ENCODE measurements around the gene PRRC2A. TPM values are rescaled to one million over a fixed set of nuclear protein-coding genes. Genes with fewer than 3 reads are reported as not detected.
A peak's percentile ranks its signal among the peaks of the same experiment; 100 is the strongest.
"Not testable (repeated sequence)": the region's sequence is repeated elsewhere in the genome, so short reads cannot be mapped to it uniquely, and the experiment has no call there.

PRRC2A gene
- total RNA-seq, 1 experiment from 2014 or later, result 318 TPM

DNA sequence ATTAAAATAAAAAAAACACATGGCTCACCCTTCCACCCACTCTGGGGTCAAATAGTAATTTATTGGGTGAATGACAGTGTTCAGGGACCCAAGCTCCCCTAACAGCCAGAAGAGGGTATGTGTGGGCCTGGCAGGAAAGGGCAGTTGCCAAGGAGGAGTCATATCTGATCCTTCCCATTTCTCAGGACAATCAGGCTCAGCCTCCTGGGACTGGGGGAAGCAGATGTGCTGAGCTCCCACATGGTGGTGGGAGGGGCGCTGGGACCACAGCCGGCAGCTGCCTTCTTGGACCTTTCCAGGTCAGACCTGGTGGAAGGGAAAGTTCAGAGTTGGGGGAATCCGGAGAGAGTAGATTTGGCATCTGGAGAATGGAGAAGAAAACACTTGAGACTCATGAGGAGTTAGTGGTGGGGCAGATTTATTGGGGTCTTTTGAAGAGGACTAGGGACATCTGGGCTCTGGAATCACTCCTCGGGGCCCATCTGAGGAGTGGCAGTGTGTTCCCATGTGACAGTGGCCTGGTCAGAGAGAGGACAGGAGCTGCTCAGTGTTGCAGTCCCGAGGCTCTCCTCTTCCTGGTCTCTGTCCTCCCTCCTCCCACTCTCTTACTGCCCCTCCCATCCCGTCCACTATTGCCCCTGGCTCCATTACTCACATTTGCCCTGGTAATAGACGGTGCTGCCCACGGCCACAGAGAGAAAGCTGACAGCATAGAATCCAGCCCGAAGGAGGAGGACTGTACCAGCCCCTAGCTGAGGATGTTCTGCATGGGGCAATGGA lies 31.5 kb upstream of the PRRC2A start:
- H3K27ac ChIP-seq (ENCODE audit: low read length), result no peak overlapping the region
- no TSS peak for BruUV-seq (replicated peaks)
- no peaks in the 10 kb centered on the region for H3K9me3 ChIP-seq (ENCODE audit: control insufficient read depth, insufficient read depth, low read depth, low read length)
- ATAC-seq (0 out of 2 replicates have a peak, but pooled peaks have one; percentile 24), DNase-seq (ENCODE audit: low read depth, low spot score) (no peak)
- H3K4me3 ChIP-seq (ENCODE audit: low read depth in 2 of 2, low read length in 2 of 2), result no peak overlapping the region
- no peaks in the 10 kb centered on the region for H3K36me3 ChIP-seq (ENCODE audit: control insufficient read depth, insufficient read depth, low read length)
- TF ChIP-seq, protein P1, sequence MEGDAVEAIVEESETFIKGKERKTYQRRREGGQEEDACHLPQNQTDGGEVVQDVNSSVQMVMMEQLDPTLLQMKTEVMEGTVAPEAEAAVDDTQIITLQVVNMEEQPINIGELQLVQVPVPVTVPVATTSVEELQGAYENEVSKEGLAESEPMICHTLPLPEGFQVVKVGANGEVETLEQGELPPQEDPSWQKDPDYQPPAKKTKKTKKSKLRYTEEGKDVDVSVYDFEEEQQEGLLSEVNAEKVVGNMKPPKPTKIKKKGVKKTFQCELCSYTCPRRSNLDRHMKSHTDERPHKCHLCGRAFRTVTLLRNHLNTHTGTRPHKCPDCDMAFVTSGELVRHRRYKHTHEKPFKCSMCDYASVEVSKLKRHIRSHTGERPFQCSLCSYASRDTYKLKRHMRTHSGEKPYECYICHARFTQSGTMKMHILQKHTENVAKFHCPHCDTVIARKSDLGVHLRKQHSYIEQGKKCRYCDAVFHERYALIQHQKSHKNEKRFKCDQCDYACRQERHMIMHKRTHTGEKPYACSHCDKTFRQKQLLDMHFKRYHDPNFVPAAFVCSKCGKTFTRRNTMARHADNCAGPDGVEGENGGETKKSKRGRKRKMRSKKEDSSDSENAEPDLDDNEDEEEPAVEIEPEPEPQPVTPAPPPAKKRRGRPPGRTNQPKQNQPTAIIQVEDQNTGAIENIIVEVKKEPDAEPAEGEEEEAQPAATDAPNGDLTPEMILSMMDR (IDR thresholded peaks at IDR 0.05), result no peak
- TF ChIP-seq POLR2AphosphoS5 (IDR thresholded peaks at IDR 0.05; ENCODE audit: low read depth, low read length) (no peak), SIN3A (IDR thresholded peaks at IDR 0.05; ENCODE audit: borderline replicate concordance, insufficient read depth, low read depth, low read length) (no peak), TCF7L2 (IDR thresholded peaks at IDR 0.05; ENCODE audit: low read depth, low read length) (no peak)
- TF ChIP-seq, protein P2, sequence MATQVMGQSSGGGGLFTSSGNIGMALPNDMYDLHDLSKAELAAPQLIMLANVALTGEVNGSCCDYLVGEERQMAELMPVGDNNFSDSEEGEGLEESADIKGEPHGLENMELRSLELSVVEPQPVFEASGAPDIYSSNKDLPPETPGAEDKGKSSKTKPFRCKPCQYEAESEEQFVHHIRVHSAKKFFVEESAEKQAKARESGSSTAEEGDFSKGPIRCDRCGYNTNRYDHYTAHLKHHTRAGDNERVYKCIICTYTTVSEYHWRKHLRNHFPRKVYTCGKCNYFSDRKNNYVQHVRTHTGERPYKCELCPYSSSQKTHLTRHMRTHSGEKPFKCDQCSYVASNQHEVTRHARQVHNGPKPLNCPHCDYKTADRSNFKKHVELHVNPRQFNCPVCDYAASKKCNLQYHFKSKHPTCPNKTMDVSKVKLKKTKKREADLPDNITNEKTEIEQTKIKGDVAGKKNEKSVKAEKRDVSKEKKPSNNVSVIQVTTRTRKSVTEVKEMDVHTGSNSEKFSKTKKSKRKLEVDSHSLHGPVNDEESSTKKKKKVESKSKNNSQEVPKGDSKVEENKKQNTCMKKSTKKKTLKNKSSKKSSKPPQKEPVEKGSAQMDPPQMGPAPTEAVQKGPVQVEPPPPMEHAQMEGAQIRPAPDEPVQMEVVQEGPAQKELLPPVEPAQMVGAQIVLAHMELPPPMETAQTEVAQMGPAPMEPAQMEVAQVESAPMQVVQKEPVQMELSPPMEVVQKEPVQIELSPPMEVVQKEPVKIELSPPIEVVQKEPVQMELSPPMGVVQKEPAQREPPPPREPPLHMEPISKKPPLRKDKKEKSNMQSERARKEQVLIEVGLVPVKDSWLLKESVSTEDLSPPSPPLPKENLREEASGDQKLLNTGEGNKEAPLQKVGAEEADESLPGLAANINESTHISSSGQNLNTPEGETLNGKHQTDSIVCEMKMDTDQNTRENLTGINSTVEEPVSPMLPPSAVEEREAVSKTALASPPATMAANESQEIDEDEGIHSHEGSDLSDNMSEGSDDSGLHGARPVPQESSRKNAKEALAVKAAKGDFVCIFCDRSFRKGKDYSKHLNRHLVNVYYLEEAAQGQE (IDR thresholded peaks at IDR 0.05; ENCODE audit: insufficient read depth in 1 of 2, low read depth in 2 of 2, low read length in 1 of 2), result no peak
- intact Hi-C loops (cut with micrococcal nuclease; ENCODE audit: unreplicated experiment) (no loop called here), in situ Hi-C loops (cut with HindIII; ENCODE audit: low pct_unique_long_range_greater_than_20kb, low sequenced_read_pairs) (no loop called here)
- no peaks in the 10 kb centered on the region for H3K27me3 ChIP-seq (ENCODE audit: control insufficient read depth, insufficient read depth, low read length)
- CTCF ChIA-PET, result no interaction called here
- no peaks in the 10 kb centered on the region for H3K4me1 ChIP-seq (ENCODE audit: control insufficient read depth, insufficient read depth, low read length)
- POLR2A ChIA-PET, result no interaction called here

- ATAC-seq; H3K4me1 ChIP-seq (ENCODE audit: control insufficient read depth, insufficient read depth, low read length); in situ Hi-C loops (cut with HindIII; ENCODE audit: low pct_unique_long_range_greater_than_20kb, low sequenced_read_pairs); H3K36me3 ChIP-seq (ENCODE audit: control insufficient read depth, insufficient read depth, low read length); DNase-seq (ENCODE audit: low read depth, low spot score); H3K4me3 ChIP-seq (ENCODE audit: low read depth in 2 of 2, low read length in 2 of 2); intact Hi-C loops (cut with micrococcal nuclease; ENCODE audit: unreplicated experiment); H3K27ac ChIP-seq (ENCODE audit: low read length); H3K27me3 ChIP-seq (ENCODE audit: control insufficient read depth, insufficient read depth, low read length); H3K9me3 ChIP-seq (ENCODE audit: control insufficient read depth, insufficient read depth, low read depth, low read length); BruUV-seq (replicated peaks): not testable (repeated sequence)
- ChIA-PET POLR2A (interaction anchor here (0.6 kb wide), 2 partner anchors 18 to 43 kb away, joined by 4 to 8 read pairs; partner anchors contain the start of gene NFKBIL1), CTCF (interaction anchor here (0.9 kb wide), 1 partner anchor 40 kb away, joined by 3 read pairs; no protein-coding TSS in a partner anchor)
These were observed 29.8 kb upstream of the PRRC2A start for GRCh38 chr6:31590691-31591090.

DNA sequence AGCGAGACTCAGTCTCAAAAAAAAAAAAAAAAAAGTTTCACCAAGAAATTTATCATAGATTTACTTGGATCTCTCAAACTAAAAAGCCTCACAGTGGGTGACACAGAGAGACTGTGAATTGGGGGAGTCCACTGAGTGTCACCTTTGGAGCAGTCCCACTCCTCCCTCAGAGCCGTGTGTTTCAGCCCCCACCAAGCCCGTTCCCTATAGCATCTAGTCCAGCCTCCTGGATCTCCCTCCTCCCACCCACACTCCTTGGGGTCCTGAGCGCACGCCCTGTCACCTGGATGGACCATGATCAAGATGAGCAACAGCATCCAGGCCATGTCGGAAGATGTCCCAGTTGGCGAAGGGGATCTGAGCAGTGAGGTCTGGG lies 28.1 kb upstream of the PRRC2A start:
- ChIA-PET CTCF (interaction anchor here (1.5 kb wide), 1 partner anchor 12 kb away, joined by 14 read pairs; no protein-coding TSS in a partner anchor), POLR2A (interaction anchor here (0.6 kb wide), 2 partner anchors 51 to 71 kb away, joined by 7 read pairs; no protein-coding TSS in a partner anchor)
- TF ChIP-seq, protein P2 (IDR thresholded peaks at IDR 0.05; ENCODE audit: insufficient read depth in 1 of 2, low read depth in 2 of 2, low read length in 1 of 2), result no peak
- no peak for TF ChIP-seq POLR2AphosphoS5 (IDR thresholded peaks at IDR 0.05; ENCODE audit: low read depth, low read length)
- no peak for TF ChIP-seq SIN3A (IDR thresholded peaks at IDR 0.05; ENCODE audit: borderline replicate concordance, insufficient read depth, low read depth, low read length)
- TF ChIP-seq, protein P1 (IDR thresholded peaks at IDR 0.05), result no peak
- no peak for TF ChIP-seq TCF7L2 (IDR thresholded peaks at IDR 0.05; ENCODE audit: low read depth, low read length)
- no TSS peak for BruUV-seq (replicated peaks)
- Histone ChIP-seq H3K4me3 (ENCODE audit: low read depth in 2 of 2, low read length in 2 of 2) (no peak overlapping the region), H3K36me3 (ENCODE audit: control insufficient read depth, insufficient read depth, low read length) (no peaks in the 10 kb centered on the region), H3K27ac (ENCODE audit: low read length) (no peak overlapping the region), H3K27me3 (ENCODE audit: control insufficient read depth, insufficient read depth, low read length) (no peaks in the 10 kb centered on the region), H3K4me1 (ENCODE audit: control insufficient read depth, insufficient read depth, low read length) (no peaks in the 10 kb centered on the region), H3K9me3 (ENCODE audit: control insufficient read depth, insufficient read depth, low read depth, low read length) (no peaks in the 10 kb centered on the region)
- in situ Hi-C loops (cut with HindIII; ENCODE audit: low pct_unique_long_range_greater_than_20kb, low sequenced_read_pairs) (no loop called here), intact Hi-C loops (cut with micrococcal nuclease; ENCODE audit: unreplicated experiment) (no loop called here)
- ATAC-seq (no peak), DNase-seq (ENCODE audit: low read depth, low spot score) (no peak)

Data from Panc1 (cell line).